ENCODE data around the gene CSNK1E. TPM values are rescaled to one million over a fixed set of nuclear protein-coding genes. Genes with fewer than 3 reads are reported as not detected.

The CSNK1E gene
- total RNA-seq, 1 donor, result 122 TPM

GRCh38 chr22:38257650-38258250 lies 59.5 kb downstream of the CSNK1E start:
- no peak for DNase-seq (ENCODE audit: low read depth in 2 of 3, low spot score in 2 of 3)

GRCh38 chr22:38257181-38257580 lies 60.1 kb downstream of the CSNK1E start:
- DNase-seq (ENCODE audit: low read depth in 2 of 3, low spot score in 2 of 3), result no peak

GRCh38 chr22:38255697-38256096 lies 61.5 kb downstream of the CSNK1E start:
- DNase-seq (ENCODE audit: low read depth in 2 of 3, low spot score in 2 of 3), result no peak

GRCh38 chr22:38251341-38251692 lies 65.9 kb downstream of the CSNK1E start:
- no peak for DNase-seq (ENCODE audit: low read depth in 2 of 3, low spot score in 2 of 3)

GRCh38 chr22:38250643-38251340 lies 66.4 kb downstream of the CSNK1E start:
- no peak for DNase-seq (ENCODE audit: low read depth in 2 of 3, low spot score in 2 of 3)

- DNase-seq (ENCODE audit: low read depth in 2 of 3, low spot score in 2 of 3), result no peak
Observed at GRCh38 chr22:38249803-38250642, 67.2 kb downstream of the CSNK1E start.

- DNase-seq (ENCODE audit: low read depth in 2 of 3, low spot score in 2 of 3), result no peak
Observed at GRCh38 chr22:38249301-38249700, 67.9 kb downstream of the CSNK1E start.

- DNase-seq (ENCODE audit: low read depth in 2 of 3, low spot score in 2 of 3), result no peak
Observed at GRCh38 chr22:38248280-38248679, 69.0 kb downstream of the CSNK1E start.

GRCh38 chr22:38247713-38248112 lies 69.5 kb downstream of the CSNK1E start:
- DNase-seq (ENCODE audit: low read depth in 2 of 3, low spot score in 2 of 3), result no peak

GRCh38 chr22:38246692-38247091 lies 70.5 kb downstream of the CSNK1E start:
- DNase-seq (ENCODE audit: low read depth in 2 of 3, low spot score in 2 of 3), result no peak

GRCh38 chr22:38246046-38246658 lies 71.1 kb downstream of the CSNK1E start:
- DNase-seq (ENCODE audit: low read depth in 2 of 3, low spot score in 2 of 3), result no peak

- no peak for DNase-seq (ENCODE audit: low read depth in 2 of 3, low spot score in 2 of 3)
Observed at GRCh38 chr22:38244106-38244505, 73.1 kb downstream of the CSNK1E start.

GRCh38 chr22:38243007-38243765 lies 74.0 kb downstream of the CSNK1E start:
- no peak for DNase-seq (ENCODE audit: low read depth in 2 of 3, low spot score in 2 of 3)

GRCh38 chr22:38240734-38241252 lies 76.4 kb downstream of the CSNK1E start:
- no peak for DNase-seq (ENCODE audit: low read depth in 2 of 3, low spot score in 2 of 3)

Small RNA genes within 50 kb of the gene (small RNA-seq; reads per million reads assigned to genes)
- gene RF00017, result not detected

Other genes with a start within 250 kb of the CSNK1E start
- gene SLC16A8, start 233.2 kb downstream of the CSNK1E start, total RNA-seq, result under 0.01 TPM
- under 0.01 TPM for gene BAIAP2L2, start 206.7 kb downstream of the CSNK1E start, total RNA-seq
- gene PLA2G6, start 135.6 kb downstream of the CSNK1E start, total RNA-seq, result 143 TPM
- 92.4 TPM for gene MAFF, start 115.4 kb downstream of the CSNK1E start, total RNA-seq
- gene TMEM184B, start 44.4 kb downstream of the CSNK1E start, total RNA-seq, result 13.5 TPM
- gene KCNJ4, start 137.8 kb upstream of the CSNK1E start, total RNA-seq, result 0.27 TPM
- gene KDELR3, start 150.7 kb upstream of the CSNK1E start, total RNA-seq, result 1.9 TPM
- 1,325 TPM for gene DDX17, start 188.9 kb upstream of the CSNK1E start, total RNA-seq